Ascending aorta (tissue), 2 donors: ENCODE results near the gene ABHD10. TPM values are rescaled to one million over a fixed set of nuclear protein-coding genes. Genes with fewer than 3 reads are reported as not detected.

Source experiments
- DNase-seq, 2 donors: peaks; one replicate each; pipeline ENCODE4 v3.0.0-alpha.2; 2019; ENCODE audit warnings: low spot score in 2 of 2
- H3K27ac ChIP-seq, 2 donors: fragments of 200-600 bp; sonication (generic); one replicate each; pipeline ENCODE4 v1.5.1; 2016 to 2017; ENCODE audit warnings: mild to moderate bottlenecking in 1 of 2
- H3K27me3 ChIP-seq: fragments of 200-600 bp; sonication (generic); one replicate; pipeline ENCODE4 v1.5.1; 2017
- H3K36me3 ChIP-seq, 2 donors: fragments of 200-600 bp; sonication (generic); one replicate each; pipeline ENCODE4 v1.5.1; 2016
- H3K4me1 ChIP-seq, 2 donors: fragments of 200-600 bp; sonication (generic); one replicate each; pipeline ENCODE4 v1.5.1; 2016 to 2017; ENCODE audit warnings: mild to moderate bottlenecking in 1 of 2
- H3K4me3 ChIP-seq, 2 donors: fragments of 200-600 bp; sonication (generic); one replicate each; pipeline ENCODE4 v1.5.1; 2016 to 2017; ENCODE audit warnings: mild to moderate bottlenecking in 1 of 2
- H3K9me3 ChIP-seq, 2 donors: fragments of 200-600 bp; sonication (generic); one replicate each; pipeline ENCODE4 v1.5.1; 2016
- CTCF ChIP-seq, 3 experiments: fragments of 200-600 bp in 2 of 3; fragments of 450-650 bp in 1 of 3; sonication (generic) in 2 of 3; IDR thresholded peaks; one replicate each; pipeline ENCODE4 v1.5.1; 2016 to 2019; ENCODE audit warnings: antibody characterized with exemption in 3 of 3, mild to moderate bottlenecking in 1 of 3, moderate library complexity in 1 of 3
- intact Hi-C: fragments of 100-400 bp; cut with DNase I; formaldehyde crosslinking; loops from one replicate; pipeline ENCODE4 v1.15.1; 2023
- total RNA-seq: library from RNA; depleted of rRNA; stranded (reverse); fragments of >200 nt; gene quantifications from one replicate; pipeline ENCODE4 v1.1.0, GENCODE V29; 2016

Gene ABHD10
- total RNA-seq, 1 donor from 2014 or later = 18.6 TPM

- H3K36me3 ChIP-seq = peaks cover 8 to 28% of the 10 kb centered on the region in 2 donors
- no peak for DNase-seq
- intact Hi-C loops = no loop called here
- no peaks in the 10 kb centered on the region for H3K9me3 ChIP-seq
- TF ChIP-seq CTCF (IDR thresholded peaks at IDR 0.05) = no peak
- H3K27me3 ChIP-seq = no peaks in the 10 kb centered on the region
- no peaks in the 10 kb centered on the region for H3K4me1 ChIP-seq
- H3K4me3 ChIP-seq = no peak overlapping the region
- no peak overlapping the region for H3K27ac ChIP-seq
Measured at GRCh38 chr3:111949712-111950111, 29.1 kb upstream of the ABHD10 start.

GRCh38 chr3:111951032-111951431 is 27.8 kb upstream of the ABHD10 start:
- Histone ChIP-seq H3K27me3 (no peaks in the 10 kb centered on the region), H3K36me3 (peaks cover 8 to 21% of the 10 kb centered on the region in 2 donors), H3K27ac (no peak overlapping the region), H3K9me3 (no peaks in the 10 kb centered on the region), H3K4me1 (no peaks in the 10 kb centered on the region), H3K4me3 (no peak overlapping the region)
- intact Hi-C loops = no loop called here
- TF ChIP-seq CTCF (IDR thresholded peaks at IDR 0.05) = no peak
- no peak for DNase-seq

- no peak overlapping the region for H3K27ac ChIP-seq
- no peak for TF ChIP-seq CTCF (IDR thresholded peaks at IDR 0.05)
- H3K36me3 ChIP-seq = peaks cover 8 to 21% of the 10 kb centered on the region in 2 donors
- H3K4me1 ChIP-seq = no peaks in the 10 kb centered on the region
- intact Hi-C loops = no loop called here
- no peak for DNase-seq
- H3K9me3 ChIP-seq = no peaks in the 10 kb centered on the region
- H3K4me3 ChIP-seq = no peak overlapping the region
- no peaks in the 10 kb centered on the region for H3K27me3 ChIP-seq
Measured at GRCh38 chr3:111952086-111952485, 26.7 kb upstream of the ABHD10 start.

- Histone ChIP-seq H3K4me1 (no peaks in the 10 kb centered on the region), H3K4me3 (no peak overlapping the region), H3K9me3 (no peaks in the 10 kb centered on the region), H3K36me3 (peaks cover 8 to 21% of the 10 kb centered on the region in 2 donors), H3K27ac (no peak overlapping the region), H3K27me3 (no peaks in the 10 kb centered on the region)
- intact Hi-C loops = no loop called here
- TF ChIP-seq CTCF (IDR thresholded peaks at IDR 0.05) = no peak
- DNase-seq = no peak
Measured at GRCh38 chr3:111952866-111953450, 25.9 kb upstream of the ABHD10 start.

GRCh38 chr3:111954228-111954990 is 24.4 kb upstream of the ABHD10 start:
- no peaks in the 10 kb centered on the region for H3K4me1 ChIP-seq
- H3K27ac ChIP-seq = no peak overlapping the region
- peaks cover 13 to 21% of the 10 kb centered on the region in 2 donors for H3K36me3 ChIP-seq
- no peak overlapping the region for H3K4me3 ChIP-seq
- DNase-seq = no peak
- H3K9me3 ChIP-seq = no peaks in the 10 kb centered on the region
- intact Hi-C loops = no loop called here
- no peak for TF ChIP-seq CTCF (IDR thresholded peaks at IDR 0.05)
- no peaks in the 10 kb centered on the region for H3K27me3 ChIP-seq
